CD4-positive, alpha-beta T cell (primary cell): ENCODE measurements around the gene SLC9A8. TPM values are rescaled to one million over a fixed set of nuclear protein-coding genes. Genes with fewer than 3 reads are reported as not detected.

ENCODE experiments used
- ATAC-seq: fragments of 200-7000 bp; cut with Tn5 transposase; one replicate; pipeline ENCODE4 v1.10.0; 2022; ENCODE audit warnings: mild to moderate bottlenecking; ENCODE audit not compliant: poor library complexity
- CTCF ChIA-PET: fragments of 350-600 bp; sonication (Branson Sonifier 250); formaldehyde crosslinking; loops from one replicate; lab custom pipeline; 2021; ENCODE audit warnings: antibody characterized with exemption, inconsistent platforms; lab: Charles Lee
- POLR2A ChIA-PET: fragments of 350-600 bp; sonication (Branson Sonifier 250); formaldehyde crosslinking; loops from one replicate; lab custom pipeline; 2021; ENCODE audit warnings: antibody characterized with exemption, inconsistent platforms; lab: Charles Lee
- DNase-seq, 14 experiments: peaks; one replicate each; pipeline ENCODE4 v3.0.0-alpha.2; 2013 to 2020; ENCODE audit warnings: mixed read lengths in 2 of 14
- H3K27ac ChIP-seq, 2 donors: one replicate each; pipeline versions ENCODE4 v1.5.1 to v1.7.0; 2013; ENCODE audit warnings: low read length in 2 of 2, low read depth in 1 of 2, mild to moderate bottlenecking in 1 of 2
- H3K27me3 ChIP-seq, 2 experiments: 1 replicate in 1 of 2; 2 replicates in 1 of 2; pipeline versions ENCODE4 v1.6.1 to v1.7.0; 2013; ENCODE audit warnings: low read length in 2 of 2, control low read depth in 1 of 2, mild to moderate bottlenecking in 1 of 2, moderate library complexity in 1 of 2; ENCODE audit not compliant: insufficient read depth in 2 of 2, control insufficient read depth in 1 of 2
- H3K36me3 ChIP-seq: one replicate; pipeline ENCODE4 v1.6.1; 2013; ENCODE audit warnings: low read length, control low read depth; ENCODE audit not compliant: insufficient read depth
- H3K4me1 ChIP-seq: one replicate; pipeline ENCODE4 v1.6.1; 2013; ENCODE audit warnings: low read length, control low read depth; ENCODE audit not compliant: insufficient read depth
- H3K4me3 ChIP-seq: one replicate; pipeline ENCODE4 v1.5.1; 2013; ENCODE audit warnings: mild to moderate bottlenecking, low read length, moderate library complexity
- H3K9me3 ChIP-seq, 2 experiments: 1 replicate in 1 of 2; 2 replicates in 1 of 2; pipeline versions ENCODE4 v1.6.1 to v1.7.0; 2013; ENCODE audit warnings: low read length in 2 of 2, mild to moderate bottlenecking in 2 of 2, control low read depth in 1 of 2, moderate library complexity in 1 of 2; ENCODE audit not compliant: control insufficient read depth in 1 of 2, insufficient read depth in 1 of 2
- H3K27ac Mint-ChIP-seq: one replicate; pipeline ENCODE4 v1.8.0; 2020; ENCODE audit warnings: mixed read lengths
- H3K27me3 Mint-ChIP-seq: one replicate; pipeline ENCODE4 v1.8.0; 2021; ENCODE audit warnings: mixed read lengths
- H3K36me3 Mint-ChIP-seq: one replicate; pipeline ENCODE4 v1.8.0; 2021; ENCODE audit warnings: low read depth, mixed read lengths
- H3K4me1 Mint-ChIP-seq: one replicate; pipeline ENCODE4 v1.8.0; 2021; ENCODE audit warnings: low read depth, mixed read lengths
- H3K4me3 Mint-ChIP-seq: one replicate; pipeline ENCODE4 v1.8.0; 2020; ENCODE audit warnings: mild to moderate bottlenecking, mixed read lengths
- H3K9me3 Mint-ChIP-seq: one replicate; pipeline ENCODE4 v1.8.0; 2020; ENCODE audit warnings: mixed read lengths
- intact Hi-C, 2 experiments: fragments of 100-400 bp; cut with DNase I in 1 of 2; cut with micrococcal nuclease in 1 of 2; formaldehyde crosslinking; loops; one replicate each; pipeline versions ENCODE4 v1.15.1 to v1.9.0; 2023 to 2025; cut with DNase I, micrococcal nuclease
- total RNA-seq, 174 experiments: library from RNA in 2 of 174; stranded (reverse) in 2 of 174; gene quantifications; one replicate each; pipeline ENCODE4 v1.2.3 and lab custom pipeline; 2021 to 2026
- TF ChIP-seq, protein P1 (sequence below): fragments of 200-600 bp; IDR thresholded peaks from one replicate; pipeline ENCODE4 v1.8.0; 2022; ENCODE audit warnings: antibody characterized with exemption, mild to moderate bottlenecking

The SLC9A8 gene
- total RNA-seq, 2 experiments from 2014 or later: 29.5 to 30.2 TPM

DNA sequence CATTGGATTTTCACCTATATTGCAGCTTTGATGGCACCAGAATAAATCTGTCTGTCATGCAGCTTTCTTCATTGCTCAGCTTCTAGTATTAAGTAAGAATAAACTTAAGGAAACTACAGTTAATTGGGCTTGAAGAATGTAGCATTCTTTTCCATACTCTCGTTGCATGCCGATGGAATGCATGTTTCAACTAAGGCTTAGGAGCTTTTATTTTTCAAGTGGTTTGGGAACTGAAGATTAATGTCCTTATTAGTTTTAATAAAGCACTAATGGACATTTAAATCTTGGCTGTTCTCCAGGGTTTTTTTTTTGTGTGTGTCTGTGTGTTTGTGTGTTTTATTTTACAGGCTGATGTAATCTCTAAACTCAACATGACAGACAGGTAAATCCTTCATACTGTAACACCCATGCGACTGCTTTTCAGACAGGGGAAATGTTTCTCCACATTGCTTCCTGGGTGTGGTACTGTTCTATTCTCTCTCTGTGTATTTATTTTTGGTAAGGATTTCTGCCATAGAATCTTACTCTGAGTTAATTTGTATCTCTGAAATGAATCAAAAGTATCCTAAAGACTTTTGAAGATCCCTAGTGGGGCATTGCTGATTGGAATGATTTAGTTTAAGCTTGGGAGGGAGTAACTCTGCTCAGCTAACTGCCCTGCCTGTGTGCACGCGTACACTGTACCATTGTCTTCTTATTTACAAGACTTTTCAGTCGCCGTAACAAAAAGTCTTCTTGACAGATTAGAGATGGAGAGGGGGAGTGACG lies 38.0 kb downstream of the SLC9A8 start:
- H3K27me3 ChIP-seq: no peaks in the 10 kb centered on the region
- POLR2A ChIA-PET: interaction anchor here (0.8 kb wide), 1 partner anchor 38 kb away, joined by 3 read pairs; the partner anchor contains the start of gene SLC9A8
- no peaks in the 10 kb centered on the region for H3K9me3 ChIP-seq
- Mint-ChIP-seq H3K36me3 (peaks cover 73% of the 10 kb centered on the region), H3K4me1 (peaks cover 10% of the 10 kb centered on the region), H3K27me3 (no peaks in the 10 kb centered on the region), H3K27ac (peak overlapping the region; percentile 43), H3K4me3 (no peak overlapping the region), H3K9me3 (no peaks in the 10 kb centered on the region)
- peaks cover 4% of the 10 kb centered on the region for H3K4me1 ChIP-seq
- peaks cover 64% of the 10 kb centered on the region for H3K36me3 ChIP-seq
- no peak overlapping the region for H3K27ac ChIP-seq
- TF ChIP-seq, protein P1, sequence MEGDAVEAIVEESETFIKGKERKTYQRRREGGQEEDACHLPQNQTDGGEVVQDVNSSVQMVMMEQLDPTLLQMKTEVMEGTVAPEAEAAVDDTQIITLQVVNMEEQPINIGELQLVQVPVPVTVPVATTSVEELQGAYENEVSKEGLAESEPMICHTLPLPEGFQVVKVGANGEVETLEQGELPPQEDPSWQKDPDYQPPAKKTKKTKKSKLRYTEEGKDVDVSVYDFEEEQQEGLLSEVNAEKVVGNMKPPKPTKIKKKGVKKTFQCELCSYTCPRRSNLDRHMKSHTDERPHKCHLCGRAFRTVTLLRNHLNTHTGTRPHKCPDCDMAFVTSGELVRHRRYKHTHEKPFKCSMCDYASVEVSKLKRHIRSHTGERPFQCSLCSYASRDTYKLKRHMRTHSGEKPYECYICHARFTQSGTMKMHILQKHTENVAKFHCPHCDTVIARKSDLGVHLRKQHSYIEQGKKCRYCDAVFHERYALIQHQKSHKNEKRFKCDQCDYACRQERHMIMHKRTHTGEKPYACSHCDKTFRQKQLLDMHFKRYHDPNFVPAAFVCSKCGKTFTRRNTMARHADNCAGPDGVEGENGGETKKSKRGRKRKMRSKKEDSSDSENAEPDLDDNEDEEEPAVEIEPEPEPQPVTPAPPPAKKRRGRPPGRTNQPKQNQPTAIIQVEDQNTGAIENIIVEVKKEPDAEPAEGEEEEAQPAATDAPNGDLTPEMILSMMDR: no peak
- H3K4me3 ChIP-seq: no peak overlapping the region
- no peak for ATAC-seq
- intact Hi-C loops: no loop called here
- CTCF ChIA-PET: interaction anchor here (1.4 kb wide), 1 partner anchor 240 kb away, joined by 4 read pairs; no protein-coding TSS in a partner anchor
- DNase-seq: no peak

DNA sequence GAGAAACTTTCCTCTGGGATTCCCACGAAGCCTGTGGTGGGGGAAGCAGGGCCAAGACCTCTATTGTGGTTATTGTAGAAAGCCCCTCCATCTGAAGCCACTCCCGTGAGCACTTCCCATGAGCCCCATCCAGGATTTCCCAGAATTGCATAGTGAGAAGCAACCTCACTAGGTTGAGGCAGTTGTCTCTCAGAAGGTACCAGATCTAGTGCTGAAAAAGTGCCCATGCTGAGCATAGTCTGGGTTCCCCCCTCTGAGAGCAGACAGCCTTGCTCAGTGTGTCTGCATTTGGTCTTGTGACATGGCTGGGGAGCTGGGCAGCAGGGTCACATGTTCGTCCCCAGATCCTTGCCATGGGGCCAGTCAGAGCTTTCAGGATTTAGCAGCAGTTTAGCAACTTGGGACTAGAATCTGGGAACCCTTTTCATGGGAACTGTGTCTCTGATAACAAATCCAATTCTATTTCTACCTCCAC lies 38.6 kb downstream of the SLC9A8 start:
- Mint-ChIP-seq H3K4me3 (no peak overlapping the region), H3K4me1 (peaks cover 10% of the 10 kb centered on the region), H3K9me3 (no peaks in the 10 kb centered on the region), H3K36me3 (peaks cover 79% of the 10 kb centered on the region), H3K27ac (peak overlapping the region; percentile 43), H3K27me3 (no peaks in the 10 kb centered on the region)
- ChIA-PET CTCF (interaction anchor here (0.5 to 1.4 kb wide), 2 partner anchors 10 to 241 kb away, joined by 3 to 4 read pairs; no protein-coding TSS in a partner anchor), POLR2A (no interaction called here)
- DNase-seq (no peak), ATAC-seq (no peak)
- Histone ChIP-seq H3K9me3 (no peaks in the 10 kb centered on the region), H3K4me1 (peaks cover 4% of the 10 kb centered on the region), H3K4me3 (no peak overlapping the region), H3K27ac (no peak overlapping the region), H3K27me3 (no peaks in the 10 kb centered on the region), H3K36me3 (peaks cover 70% of the 10 kb centered on the region)
- intact Hi-C loops: no loop called here
- TF ChIP-seq, protein P1: no peak

DNA sequence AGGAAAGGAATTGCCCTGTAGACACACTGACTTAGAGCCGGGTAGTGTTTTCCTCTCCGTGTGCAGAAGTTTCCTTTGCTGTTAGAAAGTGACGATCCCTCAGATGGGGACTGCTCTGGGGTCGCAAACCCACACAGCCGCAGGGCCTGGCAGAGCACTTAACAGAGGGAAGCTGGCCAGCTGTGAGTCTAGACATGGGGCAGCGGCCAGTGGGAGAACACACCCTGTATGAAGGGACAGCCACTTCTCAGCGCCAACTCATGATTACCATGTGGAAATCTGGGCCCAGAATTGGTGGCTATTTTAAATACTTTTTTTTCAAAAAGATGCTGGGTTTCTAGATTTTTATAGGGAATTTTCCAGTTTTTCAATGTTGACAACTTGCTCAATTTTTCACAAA lies 39.4 kb downstream of the SLC9A8 start:
- Histone ChIP-seq H3K4me1 (peaks cover 4% of the 10 kb centered on the region), H3K4me3 (no peak overlapping the region), H3K36me3 (peaks cover 74% of the 10 kb centered on the region), H3K27me3 (no peaks in the 10 kb centered on the region), H3K27ac (no peak overlapping the region), H3K9me3 (no peaks in the 10 kb centered on the region)
- TF ChIP-seq, protein P1: no peak
- H3K4me3 Mint-ChIP-seq: no peak overlapping the region
- peaks cover 10% of the 10 kb centered on the region for H3K4me1 Mint-ChIP-seq
- ChIA-PET CTCF (interaction anchor here (1.4 kb wide), 1 partner anchor 241 kb away, joined by 4 read pairs; no protein-coding TSS in a partner anchor), POLR2A (no interaction called here)
- no peak for ATAC-seq
- no peak overlapping the region for H3K27ac Mint-ChIP-seq
- H3K36me3 Mint-ChIP-seq: peaks cover 85% of the 10 kb centered on the region
- intact Hi-C loops: no loop called here
- DNase-seq: no peak
- no peaks in the 10 kb centered on the region for H3K9me3 Mint-ChIP-seq
- no peaks in the 10 kb centered on the region for H3K27me3 Mint-ChIP-seq
